Transverse colon (tissue), 4 donors: Measurements from ENCODE around the gene RALGPS1. TPM values are rescaled to one million over a fixed set of nuclear protein-coding genes. Genes with fewer than 3 reads are reported as not detected.

Experiments
- DNase-seq: peaks from one replicate; pipeline ENCODE4 v3.0.0-alpha.2; 2019
- H3K27ac ChIP-seq, 4 donors: fragments of 200-600 bp; sonication (generic); 2 replicates each; pipeline ENCODE4 v1.5.1; 2016 to 2018; ENCODE audit warnings: inconsistent platforms in 4 of 4
- H3K27me3 ChIP-seq: fragments of 200-600 bp; sonication (generic); 2 replicates; pipeline ENCODE4 v1.5.1; 2017; ENCODE audit warnings: inconsistent platforms
- H3K36me3 ChIP-seq, 4 donors: fragments of 200-600 bp; sonication (generic); 2 replicates each; pipeline ENCODE4 v1.5.1; 2017 to 2019; ENCODE audit warnings: inconsistent platforms in 4 of 4
- H3K4me1 ChIP-seq, 4 donors: fragments of 200-600 bp; sonication (generic); 2 replicates each; pipeline ENCODE4 v1.5.1; 2017 to 2020; ENCODE audit warnings: inconsistent platforms in 4 of 4
- H3K4me3 ChIP-seq, 4 donors: fragments of 200-600 bp; sonication (generic); 1 replicate in 1 of 4; 2 replicates in 3 of 4; pipeline versions ENCODE4 v1.5.1 to v1.6.1; 2017 to 2019; ENCODE audit warnings: inconsistent platforms in 4 of 4
- H3K9me3 ChIP-seq, 2 donors: fragments of 200-600 bp; sonication (generic); 2 replicates each; pipeline ENCODE4 v1.5.1; 2017 to 2019; ENCODE audit warnings: inconsistent platforms in 2 of 2
- CTCF ChIP-seq, 5 experiments: fragments of 200-600 bp in 3 of 5; fragments of 450-650 bp in 2 of 5; sonication (generic) in 3 of 5; IDR thresholded peaks; 1 replicate in 2 of 5; 2 replicates in 3 of 5; pipeline ENCODE4 v1.5.1; 2016 to 2017; ENCODE audit warnings: antibody characterized with exemption in 5 of 5, inconsistent platforms in 3 of 5, mild to moderate bottlenecking in 2 of 5, moderate library complexity in 1 of 5
- EP300 ChIP-seq: sonication (generic); formaldehyde crosslinking; IDR thresholded peaks from one replicate; pipeline ENCODE4 v1.6.1; 2017; ENCODE audit warnings: antibody characterized with exemption, low read depth
- POLR2A ChIP-seq: fragments of 450-650 bp; IDR thresholded peaks from one replicate; pipeline ENCODE4 v1.6.1; 2016; ENCODE audit warnings: antibody characterized with exemption, mild to moderate bottlenecking, moderate library complexity
- POLR2AphosphoS5 ChIP-seq, 3 donors: sonication (generic); formaldehyde crosslinking; IDR thresholded peaks; one replicate each; pipeline ENCODE4 v1.6.1; 2016; ENCODE audit warnings: antibody characterized with exemption in 3 of 3
- WGBS, 2 donors: methylation state at CpG; one replicate each; pipeline ENCODE4 v1.1.5; 2018; ENCODE audit warnings: low coverage in 1 of 2; 5-methylcytosine and 5-hydroxymethylcytosine counted together
- in situ Hi-C, 4 donors: fragments of 200-750 bp; cut with MboI; loops; one replicate each; pipeline versions ENCODE4 v1.15.0 to v1.15.1; 2017; ENCODE audit warnings: low sequenced_read_pairs in 3 of 4, low pct_ligation_motif_present in 1 of 4, low pct_unique_long_range_greater_than_20kb in 1 of 4
- intact Hi-C: fragments of 100-400 bp; cut with DNase I; formaldehyde crosslinking; loops from one replicate; pipeline ENCODE4 v1.15.1; 2023; ENCODE audit warnings: low total_unique reads
- total RNA-seq, 4 donors: library from RNA; depleted of rRNA; stranded (reverse); fragments of >200 nt; gene quantifications; one replicate each; pipeline ENCODE4 v1.1.0, GENCODE V29; 2016

RALGPS1 gene
- total RNA-seq, 4 donors from 2014 or later = 46.0 to 119 (median 87.6) TPM

- DNase-seq = no peak
- no peak for TF ChIP-seq EP300
- TF ChIP-seq POLR2A = no peak
- no peak for TF ChIP-seq CTCF (IDR thresholded peaks at IDR 0.05)
- TF ChIP-seq POLR2AphosphoS5 (IDR thresholded peaks at IDR 0.05) = no peak
- peaks cover 0 to 2% (median 0%) of the 10 kb centered on the region in 4 donors for H3K4me1 ChIP-seq
- in situ Hi-C loops (no loop called here), intact Hi-C loops (no loop called here)
- no peaks in the 10 kb centered on the region for H3K36me3 ChIP-seq
- no peak overlapping the region for H3K4me3 ChIP-seq
- no peak overlapping the region for H3K27ac ChIP-seq
- no peaks in the 10 kb centered on the region for H3K9me3 ChIP-seq
- no peaks in the 10 kb centered on the region for H3K27me3 ChIP-seq
- WGBS, 2 donors = 87 to 100% methylated on average over 1 to 12 of the region's 12 CpGs
Observed at GRCh38 chr9:127084076-127085039, 169.8 kb downstream of the RALGPS1 start.

GRCh38 chr9:127085186-127085585 lies 170.6 kb downstream of the RALGPS1 start:
- Histone ChIP-seq H3K27me3 (no peaks in the 10 kb centered on the region), H3K27ac (no peak overlapping the region), H3K36me3 (no peaks in the 10 kb centered on the region), H3K9me3 (no peaks in the 10 kb centered on the region), H3K4me3 (no peak overlapping the region), H3K4me1 (peaks cover 0 to 2% (median 0%) of the 10 kb centered on the region in 4 donors)
- TF ChIP-seq POLR2AphosphoS5 (IDR thresholded peaks at IDR 0.05) (no peak), POLR2A (no peak), CTCF (IDR thresholded peaks at IDR 0.05) (no peak), EP300 (no peak)
- intact Hi-C loops (no loop called here), in situ Hi-C loops (no loop called here)
- 96% methylated on average over 2 of the region's 2 CpGs; no CpG with 5 or more reads in 1 of the 2 donors for WGBS, 2 donors
- no peak for DNase-seq

GRCh38 chr9:127086771-127087170 lies 172.2 kb downstream of the RALGPS1 start:
- no peak for DNase-seq
- in situ Hi-C loops = no loop called here
- H3K27me3 ChIP-seq = no peaks in the 10 kb centered on the region
- H3K4me1 ChIP-seq = peaks cover 0 to 2% (median 0%) of the 10 kb centered on the region in 4 donors
- intact Hi-C loops = no loop called here
- H3K27ac ChIP-seq = no peak overlapping the region
- no peaks in the 10 kb centered on the region for H3K36me3 ChIP-seq
- no peaks in the 10 kb centered on the region for H3K9me3 ChIP-seq
- no peak overlapping the region for H3K4me3 ChIP-seq
- TF ChIP-seq POLR2A = no peak
- TF ChIP-seq CTCF (IDR thresholded peaks at IDR 0.05) = no peak
- TF ChIP-seq POLR2AphosphoS5 (IDR thresholded peaks at IDR 0.05) = no peak
- no peak for TF ChIP-seq EP300
- WGBS, 2 donors = 90 to 95% methylated on average over 3 to 4 of the region's 4 CpGs

- intact Hi-C loops (no loop called here), in situ Hi-C loops (no loop called here)
- no peaks in the 10 kb centered on the region for H3K9me3 ChIP-seq
- TF ChIP-seq POLR2A = no peak
- no peak for TF ChIP-seq POLR2AphosphoS5 (IDR thresholded peaks at IDR 0.05)
- no peak for TF ChIP-seq EP300
- TF ChIP-seq CTCF (IDR thresholded peaks at IDR 0.05) = no peak
- H3K4me1 ChIP-seq = peaks cover 0 to 2% (median 0%) of the 10 kb centered on the region in 4 donors
- no peak for DNase-seq
- H3K36me3 ChIP-seq = no peaks in the 10 kb centered on the region
- H3K4me3 ChIP-seq = no peak overlapping the region
- 83 to 85% methylated on average over 2 to 6 of the region's 6 CpGs for WGBS, 2 donors
- no peaks in the 10 kb centered on the region for H3K27me3 ChIP-seq
- H3K27ac ChIP-seq = no peak overlapping the region
Observed at GRCh38 chr9:127087411-127087810, 172.8 kb downstream of the RALGPS1 start.
